ENCODE data around the gene EXOC3L4. TPM values are rescaled to one million over a fixed set of nuclear protein-coding genes. Genes with fewer than 3 reads are reported as not detected.
A peak's percentile ranks its signal among the peaks of the same experiment; 100 is the strongest.
"Not testable (repeated sequence)": the region's sequence is repeated elsewhere in the genome, so short reads cannot be mapped to it uniquely, and the experiment has no call there.

The EXOC3L4 gene
- total RNA-seq, 4 donors from 2014 or later = 0.93 to 5.2 (median 1.3) TPM; not detected in 1

GRCh38 chr14:103143506-103143905, 49.0 kb downstream of the EXOC3L4 start:
- ATAC-seq (ENCODE audit: low FRiP score) (no peak), DNase-seq (ENCODE audit: low spot score) (no peak)
- TF ChIP-seq, protein P1, sequence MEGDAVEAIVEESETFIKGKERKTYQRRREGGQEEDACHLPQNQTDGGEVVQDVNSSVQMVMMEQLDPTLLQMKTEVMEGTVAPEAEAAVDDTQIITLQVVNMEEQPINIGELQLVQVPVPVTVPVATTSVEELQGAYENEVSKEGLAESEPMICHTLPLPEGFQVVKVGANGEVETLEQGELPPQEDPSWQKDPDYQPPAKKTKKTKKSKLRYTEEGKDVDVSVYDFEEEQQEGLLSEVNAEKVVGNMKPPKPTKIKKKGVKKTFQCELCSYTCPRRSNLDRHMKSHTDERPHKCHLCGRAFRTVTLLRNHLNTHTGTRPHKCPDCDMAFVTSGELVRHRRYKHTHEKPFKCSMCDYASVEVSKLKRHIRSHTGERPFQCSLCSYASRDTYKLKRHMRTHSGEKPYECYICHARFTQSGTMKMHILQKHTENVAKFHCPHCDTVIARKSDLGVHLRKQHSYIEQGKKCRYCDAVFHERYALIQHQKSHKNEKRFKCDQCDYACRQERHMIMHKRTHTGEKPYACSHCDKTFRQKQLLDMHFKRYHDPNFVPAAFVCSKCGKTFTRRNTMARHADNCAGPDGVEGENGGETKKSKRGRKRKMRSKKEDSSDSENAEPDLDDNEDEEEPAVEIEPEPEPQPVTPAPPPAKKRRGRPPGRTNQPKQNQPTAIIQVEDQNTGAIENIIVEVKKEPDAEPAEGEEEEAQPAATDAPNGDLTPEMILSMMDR (IDR thresholded peaks at IDR 0.05) = no peak

DNA sequence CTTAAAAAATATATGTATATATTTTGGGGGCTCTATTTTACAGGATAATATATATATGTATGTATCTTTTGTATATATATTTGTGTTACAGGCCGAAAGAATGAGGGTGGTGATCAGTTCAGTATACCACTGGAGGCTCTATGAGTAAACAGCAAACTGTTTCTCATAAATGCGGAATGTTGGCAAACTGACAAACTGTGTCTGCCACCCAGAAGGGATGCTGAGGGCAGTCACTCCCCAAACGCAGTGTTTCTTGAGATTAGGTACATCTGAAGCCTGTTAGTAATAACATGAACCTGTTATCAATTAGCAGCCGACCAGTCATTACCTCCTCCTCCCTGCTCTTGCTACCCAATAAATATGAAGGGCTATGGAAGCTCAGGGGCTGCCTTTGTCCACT, 49.6 kb downstream of the EXOC3L4 start:
- TF ChIP-seq, protein P1 (IDR thresholded peaks at IDR 0.05) = no peak
- ATAC-seq (ENCODE audit: low FRiP score) (no peak), DNase-seq (ENCODE audit: low spot score) (no peak)

GRCh38 chr14:103146141-103146709, 51.7 kb downstream of the EXOC3L4 start:
- ATAC-seq (ENCODE audit: low FRiP score) = no peak
- TF ChIP-seq, protein P1 (IDR thresholded peaks at IDR 0.05) = no peak
- no peak for DNase-seq (ENCODE audit: low spot score)

- TF ChIP-seq, protein P1 (IDR thresholded peaks at IDR 0.05) = no peak
- DNase-seq (ENCODE audit: low spot score) = no peak
- ATAC-seq (ENCODE audit: low FRiP score) = no peak
Measured at GRCh38 chr14:103149351-103150237, 55.1 kb downstream of the EXOC3L4 start.

GRCh38 chr14:103151270-103151945, 56.9 kb downstream of the EXOC3L4 start:
- no peak for DNase-seq (ENCODE audit: low spot score)
- TF ChIP-seq, protein P1 (IDR thresholded peaks at IDR 0.05) = no peak
- no peak for ATAC-seq (ENCODE audit: low FRiP score)

- peak; percentile 99 for ATAC-seq (ENCODE audit: low FRiP score)
- DNase-seq (ENCODE audit: low spot score) = peak; percentile 52
- TF ChIP-seq, protein P1 (IDR thresholded peaks at IDR 0.05) = no peak
Measured at GRCh38 chr14:103155010-103155409, 60.5 kb downstream of the EXOC3L4 start.

- DNase-seq (ENCODE audit: low spot score); ATAC-seq (ENCODE audit: low FRiP score): not testable (repeated sequence)
Measured at GRCh38 chr14:103155416-103155815, 60.9 kb downstream of the EXOC3L4 start.

All from omental fat pad (tissue), 4 donors.